Fibroblast of the aortic adventitia (primary cell): Measurements from ENCODE around the gene PRAMEF33. TPM values are rescaled to one million over a fixed set of nuclear protein-coding genes. Genes with fewer than 3 reads are reported as not detected.
A peak's percentile ranks its signal among the peaks of the same experiment; 100 is the strongest.
"Not testable (repeated sequence)": the region's sequence is repeated elsewhere in the genome, so short reads cannot be mapped to it uniquely, and the experiment has no call there.

Source experiments
- DNase-seq: peaks from one replicate; pipeline ENCODE4 v3.0.0-alpha.2; 2010; ENCODE audit warnings: low read depth
- H3K4me3 ChIP-seq: 2 replicates; pipeline ENCODE4 v1.5.1; 2011; ENCODE audit warnings: low read depth, mild to moderate bottlenecking, control low read depth, low read length, moderate library complexity
- CTCF ChIP-seq: IDR thresholded peaks from 2 replicates; pipeline ENCODE4 v1.5.1; 2011; ENCODE audit warnings: mild to moderate bottlenecking, low read length, control low read depth, inconsistent platforms; ENCODE audit not compliant: insufficient read depth
- small RNA-seq: library from RNA; depleted of rRNA; stranded (forward); fragments of <200 nt; gene quantifications from one replicate; pipeline ENCODE3, GENCODE V24; 2012
- total RNA-seq: library from RNA; depleted of rRNA; stranded (reverse); fragments of >200 nt; gene quantifications from 2 replicates; pipeline ENCODE4 v1.2.3, GENCODE V29; 2012; ENCODE audit warnings: low replicate concordance

PRAMEF33 gene
- total RNA-seq, 1 donor = not detected

GRCh38 chr1:13356774-13357173, 53.4 kb downstream of the PRAMEF33 start:
- H3K4me3 ChIP-seq = not testable (repeated sequence)
- TF ChIP-seq CTCF = peak; percentile 45
- DNase-seq = peak; percentile 54

Small RNAs within 50 kb of the gene (small RNA-seq; reads per million reads assigned to genes)
- not detected for gene RNU6-771P

Other genes starting within 250 kb of the PRAMEF33 start
- gene PRAMEF27, start 247.0 kb upstream of the PRAMEF33 start, total RNA-seq = not detected in 2 replicates
- gene HNRNPCL3, start 242.8 kb upstream of the PRAMEF33 start, total RNA-seq = not detected in 2 replicates
- not detected in 2 replicates for gene PRAMEF25, start 232.8 kb upstream of the PRAMEF33 start, total RNA-seq
- not detected in 2 replicates for gene HNRNPCL2, start 186.7 kb upstream of the PRAMEF33 start, total RNA-seq
- not detected in 2 replicates for gene PRAMEF26, start 147.5 kb upstream of the PRAMEF33 start, total RNA-seq
- not detected in 2 replicates for gene HNRNPCL4, start 137.9 kb upstream of the PRAMEF33 start, total RNA-seq
- gene PRAMEF9, start 131.7 kb upstream of the PRAMEF33 start, total RNA-seq = not detected in 2 replicates
- not detected in 2 replicates for gene PRAMEF13, start 102.1 kb upstream of the PRAMEF33 start, total RNA-seq
- not detected in 2 replicates for gene PRAMEF18, start 77.4 kb upstream of the PRAMEF33 start, total RNA-seq
- gene PRAMEF5, start 49.3 kb upstream of the PRAMEF33 start, total RNA-seq = not detected in 2 replicates
- gene PRAMEF8, start 18.4 kb upstream of the PRAMEF33 start, total RNA-seq = not detected in 2 replicates
- gene PRAMEF15, start 12.0 kb downstream of the PRAMEF33 start, total RNA-seq = not detected in 2 replicates
- gene PRAMEF14, start 43.6 kb downstream of the PRAMEF33 start, total RNA-seq = not detected in 2 replicates
- gene PRAMEF19, start 68.4 kb downstream of the PRAMEF33 start, total RNA-seq = not detected in 2 replicates
- gene PRAMEF17, start 86.1 kb downstream of the PRAMEF33 start, total RNA-seq = not detected in 2 replicates
- not detected in 2 replicates for gene PRAMEF20, start 106.9 kb downstream of the PRAMEF33 start, total RNA-seq
- gene LRRC38, start 210.5 kb downstream of the PRAMEF33 start, total RNA-seq = not detected in 2 replicates